NCI-H82 treated with DMSO at 0.1 percent for 48 hours (cell line): ENCODE measurements around the gene TMEM18.
A peak's percentile ranks its signal among the peaks of the same experiment; 100 is the strongest.
"Not testable (repeated sequence)": the region's sequence is repeated elsewhere in the genome, so short reads cannot be mapped to it uniquely, and the experiment has no call there.

Experiments used
- DNase-seq: peaks from one replicate; lab custom pipeline; 2025; ENCODE audit not compliant: unreplicated experiment; lab: John Stamatoyannopoulos, UW

The TMEM18 gene

GRCh38 chr2:677056-677958, at the start of gene TMEM18:
Gene TMEM18, minus strand, starts transcription at chr2:677406. Its CDS starts 61 bp downstream, at chr2:677345.
- DNase-seq: peak; percentile 91

- no peak for DNase-seq
Observed at GRCh38 chr2:726169-726568, 49.0 kb upstream of the TMEM18 start.

GRCh38 chr2:725468-725867, 48.3 kb upstream of the TMEM18 start:
- no peak for DNase-seq

- no peak for DNase-seq
Observed at GRCh38 chr2:723761-724160, 46.6 kb upstream of the TMEM18 start.

GRCh38 chr2:720842-721241, 43.6 kb upstream of the TMEM18 start:
- DNase-seq: no peak

GRCh38 chr2:719734-720133, 42.5 kb upstream of the TMEM18 start:
- DNase-seq: no peak

- no peak for DNase-seq
Observed at GRCh38 chr2:719191-719590, 42.0 kb upstream of the TMEM18 start.

- DNase-seq: no peak
Observed at GRCh38 chr2:717661-718060, 40.5 kb upstream of the TMEM18 start.

- no peak for DNase-seq
Observed at GRCh38 chr2:715854-716560, 38.8 kb upstream of the TMEM18 start.

GRCh38 chr2:715038-715437, 37.8 kb upstream of the TMEM18 start:
- DNase-seq: no peak

- DNase-seq: no peak
Observed at GRCh38 chr2:714005-714741, 37.0 kb upstream of the TMEM18 start.

GRCh38 chr2:710867-711665, 33.9 kb upstream of the TMEM18 start:
- DNase-seq: no peak

- no peak for DNase-seq
Observed at GRCh38 chr2:709138-709765, 32.0 kb upstream of the TMEM18 start.

GRCh38 chr2:708667-709066, 31.5 kb upstream of the TMEM18 start:
- DNase-seq: no peak

GRCh38 chr2:705971-706511, 28.8 kb upstream of the TMEM18 start:
- no peak for DNase-seq

GRCh38 chr2:702765-703164, 25.6 kb upstream of the TMEM18 start:
- DNase-seq: not testable (repeated sequence)

- no peak for DNase-seq
Observed at GRCh38 chr2:696999-697627, 19.9 kb upstream of the TMEM18 start.

GRCh38 chr2:696463-696862, 19.3 kb upstream of the TMEM18 start:
- no peak for DNase-seq

- no peak for DNase-seq
Observed at GRCh38 chr2:694906-695510, 17.8 kb upstream of the TMEM18 start.
